ENCODE data around the gene FNDC7. TPM values are rescaled to one million over a fixed set of nuclear protein-coding genes. Genes with fewer than 3 reads are reported as not detected.

FNDC7 gene
- total RNA-seq, 3 donors from 2014 or later = not detected

DNA sequence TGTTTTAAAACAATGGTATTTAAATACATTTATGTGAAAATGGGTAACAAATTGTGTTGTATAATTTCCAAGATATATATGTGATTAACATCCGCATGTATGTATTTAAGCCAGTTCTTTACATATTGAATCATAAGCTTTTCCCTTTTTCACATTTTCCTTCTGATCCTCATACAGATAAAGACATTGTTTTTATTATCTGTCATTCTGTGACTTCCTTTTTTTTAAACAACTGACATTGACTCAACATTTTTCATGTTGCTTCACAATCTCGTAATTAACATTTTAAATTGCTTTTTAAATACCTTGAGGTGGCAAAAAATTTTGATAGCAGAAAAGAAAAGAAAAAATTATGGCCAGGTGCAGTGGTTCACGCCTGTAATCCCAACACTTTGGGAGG lies 35.2 kb downstream of the FNDC7 start:
- Histone ChIP-seq H3K36me3 (ENCODE audit: low read depth) (no peaks in the 10 kb centered on the region), H3K9me3 (no peaks in the 10 kb centered on the region), H3K4me1 (ENCODE audit: low read depth) (no peaks in the 10 kb centered on the region), H3K4me3 (no peak overlapping the region)
- ATAC-seq (no peak), DNase-seq (no peak)
- intact Hi-C loops (cut with DNase I, micrococcal nuclease) = no loop called here
- TF ChIP-seq, protein P1, sequence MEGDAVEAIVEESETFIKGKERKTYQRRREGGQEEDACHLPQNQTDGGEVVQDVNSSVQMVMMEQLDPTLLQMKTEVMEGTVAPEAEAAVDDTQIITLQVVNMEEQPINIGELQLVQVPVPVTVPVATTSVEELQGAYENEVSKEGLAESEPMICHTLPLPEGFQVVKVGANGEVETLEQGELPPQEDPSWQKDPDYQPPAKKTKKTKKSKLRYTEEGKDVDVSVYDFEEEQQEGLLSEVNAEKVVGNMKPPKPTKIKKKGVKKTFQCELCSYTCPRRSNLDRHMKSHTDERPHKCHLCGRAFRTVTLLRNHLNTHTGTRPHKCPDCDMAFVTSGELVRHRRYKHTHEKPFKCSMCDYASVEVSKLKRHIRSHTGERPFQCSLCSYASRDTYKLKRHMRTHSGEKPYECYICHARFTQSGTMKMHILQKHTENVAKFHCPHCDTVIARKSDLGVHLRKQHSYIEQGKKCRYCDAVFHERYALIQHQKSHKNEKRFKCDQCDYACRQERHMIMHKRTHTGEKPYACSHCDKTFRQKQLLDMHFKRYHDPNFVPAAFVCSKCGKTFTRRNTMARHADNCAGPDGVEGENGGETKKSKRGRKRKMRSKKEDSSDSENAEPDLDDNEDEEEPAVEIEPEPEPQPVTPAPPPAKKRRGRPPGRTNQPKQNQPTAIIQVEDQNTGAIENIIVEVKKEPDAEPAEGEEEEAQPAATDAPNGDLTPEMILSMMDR (IDR thresholded peaks at IDR 0.05) = no peak

DNA sequence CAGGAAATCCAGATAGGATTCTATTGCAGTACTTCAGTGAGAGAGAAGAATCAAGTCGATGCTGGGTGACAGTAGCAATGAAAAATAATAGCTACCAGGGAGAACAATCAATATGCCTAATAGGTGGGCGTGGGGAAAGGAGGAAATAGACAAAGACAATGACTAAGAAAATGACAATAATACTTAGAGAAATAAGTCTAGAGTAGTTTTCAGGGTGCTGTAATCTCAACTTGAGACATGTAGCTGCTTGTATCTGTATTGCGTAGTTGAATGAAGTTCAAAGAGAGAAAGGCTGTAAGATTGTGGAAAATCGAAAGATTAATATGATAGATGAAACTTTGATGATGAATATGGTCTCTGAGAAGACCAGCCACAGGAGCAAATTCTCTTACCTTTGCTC lies 36.4 kb downstream of the FNDC7 start:
- DNase-seq = no peak
- TF ChIP-seq, protein P1 (IDR thresholded peaks at IDR 0.05) = no peak
- no peak overlapping the region for H3K4me3 ChIP-seq
- intact Hi-C loops (cut with DNase I, micrococcal nuclease) = no loop called here
- no peaks in the 10 kb centered on the region for H3K36me3 ChIP-seq (ENCODE audit: low read depth)
- no peak for ATAC-seq
- H3K9me3 ChIP-seq = no peaks in the 10 kb centered on the region
- H3K4me1 ChIP-seq (ENCODE audit: low read depth) = no peaks in the 10 kb centered on the region

DNA sequence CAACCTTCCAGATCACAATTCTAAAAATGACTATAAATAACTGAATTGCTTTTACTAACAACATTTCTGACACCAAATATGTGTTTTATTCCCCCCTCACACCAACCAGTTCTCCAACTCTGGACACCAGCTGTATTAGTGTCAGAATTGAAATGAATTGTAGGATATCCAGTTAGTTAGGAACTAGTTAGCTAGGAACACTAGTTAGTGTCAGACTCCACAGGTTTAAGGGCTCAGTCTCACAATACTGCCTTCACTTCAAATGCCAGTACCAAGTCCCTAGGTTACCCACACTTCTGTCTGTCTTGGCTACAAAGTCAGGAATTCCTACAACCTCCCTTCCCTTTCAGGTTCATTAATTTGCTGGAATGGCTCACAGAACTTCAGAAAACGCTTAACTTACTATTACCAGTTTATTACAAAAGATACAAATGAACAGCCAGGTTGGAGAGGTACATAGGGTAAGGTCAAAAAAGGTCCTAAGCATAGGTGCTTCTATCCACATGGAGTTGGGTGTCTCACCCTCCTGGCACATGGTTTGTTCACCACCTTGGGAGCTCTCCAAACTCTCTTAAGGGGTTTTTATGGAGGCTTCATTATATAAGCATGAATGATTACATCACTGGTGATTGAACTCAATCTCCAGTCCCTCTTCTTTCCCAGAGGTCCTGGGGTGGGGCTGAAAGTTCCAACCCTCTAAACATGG lies 37.9 kb downstream of the FNDC7 start:
- no peak for DNase-seq
- intact Hi-C loops (cut with DNase I, micrococcal nuclease) = no loop called here
- Histone ChIP-seq H3K9me3 (no peaks in the 10 kb centered on the region), H3K36me3 (ENCODE audit: low read depth) (no peaks in the 10 kb centered on the region), H3K4me1 (ENCODE audit: low read depth) (no peaks in the 10 kb centered on the region), H3K4me3 (no peak overlapping the region)
- TF ChIP-seq, protein P1 (IDR thresholded peaks at IDR 0.05) = no peak
- no peak for ATAC-seq

DNA sequence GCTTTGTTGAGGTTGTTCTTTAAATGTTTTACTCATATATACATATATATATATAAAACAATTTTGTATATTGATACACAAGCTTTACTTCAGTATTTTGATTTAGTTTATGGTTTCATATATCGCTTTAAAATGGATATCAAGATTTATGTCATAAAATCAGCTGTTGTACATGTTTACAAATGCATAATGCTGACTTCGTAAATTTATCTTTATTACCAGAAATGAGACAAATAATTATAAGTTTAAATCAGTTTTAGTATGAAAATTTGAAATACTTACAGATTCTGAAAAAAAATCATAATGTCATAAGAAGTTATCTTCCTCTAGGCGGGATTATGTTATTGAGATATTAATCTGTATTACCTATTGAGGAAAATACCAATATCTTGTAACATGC lies 40.7 kb downstream of the FNDC7 start:
- TF ChIP-seq, protein P1 (IDR thresholded peaks at IDR 0.05) = no peak
- no peaks in the 10 kb centered on the region for H3K36me3 ChIP-seq (ENCODE audit: low read depth)
- no peaks in the 10 kb centered on the region for H3K9me3 ChIP-seq
- H3K4me3 ChIP-seq = no peak overlapping the region
- no peaks in the 10 kb centered on the region for H3K4me1 ChIP-seq (ENCODE audit: low read depth)
- intact Hi-C loops (cut with DNase I, micrococcal nuclease) = no loop called here
- DNase-seq = no peak
- ATAC-seq = no peak

- H3K4me3 ChIP-seq = no peak overlapping the region
- H3K4me1 ChIP-seq (ENCODE audit: low read depth) = no peaks in the 10 kb centered on the region
- no peaks in the 10 kb centered on the region for H3K9me3 ChIP-seq
- intact Hi-C loops (cut with DNase I, micrococcal nuclease) = no loop called here
- ATAC-seq (no peak), DNase-seq (no peak)
- TF ChIP-seq, protein P1 (IDR thresholded peaks at IDR 0.05) = no peak
- H3K36me3 ChIP-seq (ENCODE audit: low read depth) = no peaks in the 10 kb centered on the region
Observed at GRCh38 chr1:108758796-108759195, 46.1 kb downstream of the FNDC7 start.

- Histone ChIP-seq H3K36me3 (ENCODE audit: low read depth) (no peaks in the 10 kb centered on the region), H3K4me3 (no peak overlapping the region), H3K4me1 (ENCODE audit: low read depth) (no peaks in the 10 kb centered on the region), H3K9me3 (no peaks in the 10 kb centered on the region)
- intact Hi-C loops (cut with DNase I, micrococcal nuclease) = no loop called here
- ATAC-seq (no peak), DNase-seq (no peak)
- TF ChIP-seq, protein P1 (IDR thresholded peaks at IDR 0.05) = no peak
Observed at GRCh38 chr1:108767115-108767514, 54.4 kb downstream of the FNDC7 start.
